ENCODE measurements around the gene SCFD1.

The SCFD1 gene

DNA sequence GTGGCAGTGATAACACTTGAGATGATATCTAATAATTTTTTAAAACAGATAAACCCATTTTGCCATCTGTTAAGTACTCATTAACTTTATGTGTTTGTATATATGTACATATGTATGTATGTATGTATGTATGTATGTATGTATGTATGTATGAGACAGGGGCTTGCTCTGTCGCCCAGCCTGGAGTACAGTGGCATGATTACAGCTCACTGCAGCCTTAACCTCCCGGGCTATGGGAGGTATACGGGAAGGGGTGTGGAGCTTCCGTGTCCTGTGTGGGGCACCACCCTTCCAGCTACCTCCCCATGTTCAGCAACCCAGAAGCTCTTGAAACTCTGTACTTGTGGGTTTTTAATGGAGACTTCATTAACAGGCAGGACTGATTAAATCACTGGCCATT lies 116.9 kb downstream of the SCFD1 start:
- no peak for DNase-seq
- intact Hi-C loops (cut with DNase I): no loop called here

DNA sequence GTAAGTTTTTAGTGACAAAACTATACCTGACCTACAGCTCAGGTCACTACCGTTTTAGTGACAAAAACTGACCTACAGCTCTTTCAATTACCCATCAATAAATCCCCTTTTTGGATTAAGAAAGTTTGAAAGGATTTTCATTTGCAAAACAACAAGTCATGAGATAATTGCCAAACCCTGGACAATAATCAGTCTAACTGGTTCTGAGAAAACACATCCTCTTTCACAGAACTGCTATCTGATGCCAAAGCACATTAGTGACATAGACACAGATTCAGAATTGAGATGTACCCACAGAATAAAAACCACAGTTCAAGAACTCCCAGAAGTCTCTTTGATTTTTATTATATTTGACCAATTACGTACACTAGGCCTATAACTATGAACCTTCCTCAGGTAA lies 126.2 kb downstream of the SCFD1 start:
- intact Hi-C loops (cut with DNase I): no loop called here
- DNase-seq: no peak

DNA sequence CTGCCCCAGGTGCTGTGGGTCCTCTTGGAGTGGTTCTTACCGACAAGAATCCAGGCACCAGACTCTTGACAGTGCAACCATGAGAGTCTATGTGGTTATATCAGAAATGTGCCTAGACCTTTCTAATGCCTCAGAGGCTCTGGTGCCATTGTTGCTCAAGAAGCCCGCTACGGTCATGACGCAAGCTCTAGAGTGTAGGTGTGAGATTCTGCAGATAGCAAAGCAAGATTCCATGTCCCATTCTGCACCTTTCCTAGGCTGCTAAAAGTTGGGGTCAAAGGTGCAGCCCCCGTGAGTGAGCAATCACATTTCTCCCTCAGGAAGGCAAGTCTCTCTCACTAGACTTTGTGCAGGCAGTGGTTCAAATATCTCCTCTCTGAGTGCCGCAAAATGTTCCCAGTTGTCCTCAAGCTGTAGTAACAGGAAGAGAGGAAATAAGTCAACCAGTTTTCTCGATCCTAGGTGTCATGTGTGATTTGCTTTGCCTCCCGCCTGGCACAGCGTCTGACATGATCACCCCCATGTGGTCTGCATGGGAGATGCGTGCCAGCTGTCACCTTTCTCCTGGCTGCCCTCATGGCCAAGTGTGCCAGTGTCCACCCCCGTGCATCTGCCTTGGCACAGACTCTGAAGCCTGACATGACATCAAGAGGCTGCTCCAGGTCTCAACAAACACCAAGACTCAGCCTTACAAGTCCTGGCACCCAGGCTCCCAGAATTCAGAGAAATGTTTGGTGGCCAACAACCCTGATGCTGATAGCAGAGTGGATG lies 129.7 kb downstream of the SCFD1 start:
- intact Hi-C loops (cut with DNase I): no loop called here
- no peak for DNase-seq

DNA sequence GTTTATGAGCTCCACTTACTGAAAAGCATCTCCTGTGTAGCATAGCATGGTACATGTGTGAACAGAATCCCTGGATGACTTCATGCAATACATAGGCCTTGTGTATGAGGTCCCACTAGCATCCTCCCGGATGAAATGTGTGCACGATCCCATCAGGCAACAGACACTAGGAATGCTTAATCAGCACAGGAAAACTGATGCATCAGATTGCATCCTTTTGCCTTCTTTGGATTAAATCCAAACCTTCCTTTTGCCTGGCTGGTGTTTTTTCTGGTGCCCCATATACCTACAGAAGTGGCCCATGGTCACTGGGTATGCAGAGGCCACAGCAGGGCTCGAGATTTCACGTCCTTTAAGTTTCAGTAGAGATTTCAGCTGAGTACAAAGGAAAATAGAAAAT lies 131.3 kb downstream of the SCFD1 start:
- DNase-seq: no peak
- intact Hi-C loops (cut with DNase I): no loop called here

DNA sequence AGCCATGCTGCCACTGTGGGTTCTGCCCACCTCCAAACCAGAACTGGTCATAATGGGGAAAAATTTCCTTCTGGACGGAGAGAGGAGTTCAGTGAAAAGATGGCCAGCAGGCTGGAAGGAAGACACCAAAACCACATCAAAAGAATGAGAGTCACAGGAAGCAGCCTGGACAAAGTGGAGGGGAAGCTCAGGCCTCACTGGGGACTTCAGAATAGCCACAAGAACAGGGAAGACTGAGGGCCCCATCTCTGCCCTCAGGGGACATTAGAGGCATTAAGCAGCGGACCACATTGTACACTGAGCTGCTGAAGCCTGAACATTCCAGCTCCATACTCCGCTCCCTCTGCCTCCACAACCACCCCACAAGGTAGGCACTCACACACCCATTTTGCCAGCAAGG lies 132.7 kb downstream of the SCFD1 start:
- no peak for DNase-seq
- intact Hi-C loops (cut with DNase I): no loop called here

DNA sequence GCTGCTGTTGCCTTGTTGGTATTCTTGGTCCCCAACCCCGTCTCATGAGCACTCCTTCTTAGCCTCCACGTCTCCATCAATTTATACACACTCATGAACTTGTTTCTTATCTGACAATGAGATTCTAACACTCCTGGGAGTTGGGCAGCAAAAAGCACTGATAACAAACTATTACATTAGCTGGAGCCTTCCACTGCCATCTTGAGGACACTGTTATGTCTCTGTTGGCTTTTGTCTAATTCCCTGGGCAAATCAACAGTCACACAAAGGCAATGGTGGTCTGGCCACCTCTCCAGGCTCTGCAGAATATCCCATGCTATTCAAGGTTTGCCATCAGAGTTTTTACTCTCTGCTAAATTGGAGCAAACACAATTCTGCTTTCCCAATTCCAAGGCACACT lies 134.5 kb downstream of the SCFD1 start:
- DNase-seq: no peak
- intact Hi-C loops (cut with DNase I): no loop called here

DNA sequence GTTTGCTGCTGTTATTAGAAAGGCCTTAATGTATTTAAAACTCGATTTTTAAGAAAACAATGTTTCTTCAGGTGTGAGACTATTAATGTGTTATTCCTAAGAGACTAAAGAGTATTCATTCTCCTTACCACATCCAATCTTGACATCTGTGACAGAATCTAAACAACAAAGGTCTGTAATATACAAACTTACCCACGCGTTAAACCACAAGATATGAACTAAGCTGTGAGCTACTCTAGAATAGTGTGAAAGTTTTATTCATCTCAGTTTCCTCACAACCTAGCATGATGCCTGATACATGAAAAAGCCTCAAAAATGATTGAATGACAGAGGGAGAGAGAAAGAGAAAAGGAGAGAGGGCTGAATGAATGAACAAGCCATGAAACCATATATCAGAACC lies 135.0 kb downstream of the SCFD1 start:
- intact Hi-C loops (cut with DNase I): no loop called here
- no peak for DNase-seq

DNA sequence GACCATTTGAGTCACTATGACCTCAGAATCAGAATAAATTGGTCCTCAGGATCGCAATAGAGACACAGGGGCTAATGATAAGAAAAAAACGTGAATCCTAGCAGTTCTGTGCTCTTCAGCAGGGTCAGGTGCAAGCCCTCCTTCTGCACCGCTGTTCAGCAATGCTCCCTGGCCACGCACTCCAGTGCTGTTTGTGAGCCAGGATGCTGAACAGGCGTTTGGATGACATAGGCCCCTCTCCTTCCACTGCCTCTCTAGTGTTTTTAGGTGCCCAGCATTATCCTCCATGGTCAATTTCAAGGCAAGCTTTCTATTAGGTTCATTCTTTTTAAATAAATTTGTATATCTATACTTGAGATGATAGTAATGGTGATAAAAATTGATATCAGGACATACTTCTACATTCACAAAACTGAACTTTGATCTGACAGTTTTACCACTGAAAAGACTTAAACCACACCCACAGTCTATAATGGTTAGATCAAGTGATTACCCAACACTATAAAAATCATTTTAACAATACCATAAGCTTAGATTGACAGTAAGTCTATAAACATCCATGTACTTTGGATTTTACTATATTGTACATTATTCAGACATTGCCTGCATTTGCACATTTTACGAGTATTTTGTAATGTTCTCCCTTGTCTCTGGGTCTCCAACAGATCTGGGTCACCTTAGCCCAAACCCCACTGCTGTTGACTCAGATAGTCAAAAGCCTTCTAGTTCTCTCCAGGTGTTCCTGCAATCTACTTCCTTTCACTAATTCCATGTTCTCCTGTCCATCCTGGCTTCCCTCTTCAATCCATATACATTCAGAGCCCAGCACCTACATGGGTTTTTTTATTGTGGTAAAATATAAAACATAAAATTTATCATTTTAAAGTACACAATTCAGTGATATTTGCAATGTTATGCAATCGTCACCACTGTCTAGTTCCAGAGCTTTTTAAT lies 137.3 kb downstream of the SCFD1 start:
- intact Hi-C loops (cut with DNase I): no loop called here
- no peak for DNase-seq

DNA sequence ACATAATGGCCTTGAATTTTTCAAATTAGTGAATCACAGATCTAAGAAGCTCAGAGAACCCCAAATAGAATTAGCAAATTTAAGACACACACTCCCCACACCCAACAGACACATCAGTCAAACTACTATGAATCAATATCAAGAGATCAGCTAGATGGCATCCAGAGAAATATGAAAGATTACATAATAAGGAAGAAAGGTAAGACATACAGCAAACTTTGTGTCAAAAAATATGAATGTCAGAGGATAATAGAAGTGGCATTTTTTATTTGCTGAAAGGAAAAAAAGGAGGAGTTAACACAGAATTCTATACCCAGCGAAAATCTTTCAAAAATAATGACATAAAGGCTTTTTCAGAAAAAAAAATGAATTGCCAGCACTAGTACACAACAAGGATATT lies 141.8 kb downstream of the SCFD1 start:
- intact Hi-C loops (cut with DNase I): no loop called here
- no peak for DNase-seq

DNA sequence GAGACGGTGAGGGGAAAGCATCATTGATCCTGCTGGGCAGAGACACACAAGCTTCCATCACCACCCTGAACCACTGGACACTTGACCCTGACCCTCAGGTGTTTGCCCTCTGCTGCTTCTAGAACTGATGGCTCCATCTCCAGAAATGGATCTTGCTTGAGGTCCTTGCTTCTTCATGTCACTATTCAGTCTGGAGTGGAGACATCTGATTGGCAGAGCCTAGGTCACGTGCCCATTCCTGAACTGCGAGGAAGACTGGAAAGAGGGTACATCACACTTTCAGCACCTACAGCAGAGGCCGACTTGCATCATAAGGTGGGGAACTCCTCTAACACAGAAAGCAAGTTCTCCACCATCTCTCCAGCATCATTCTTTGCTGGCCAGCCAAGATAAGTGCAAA lies 145.5 kb downstream of the SCFD1 start:
- intact Hi-C loops (cut with DNase I): no loop called here
- DNase-seq: no peak

DNA sequence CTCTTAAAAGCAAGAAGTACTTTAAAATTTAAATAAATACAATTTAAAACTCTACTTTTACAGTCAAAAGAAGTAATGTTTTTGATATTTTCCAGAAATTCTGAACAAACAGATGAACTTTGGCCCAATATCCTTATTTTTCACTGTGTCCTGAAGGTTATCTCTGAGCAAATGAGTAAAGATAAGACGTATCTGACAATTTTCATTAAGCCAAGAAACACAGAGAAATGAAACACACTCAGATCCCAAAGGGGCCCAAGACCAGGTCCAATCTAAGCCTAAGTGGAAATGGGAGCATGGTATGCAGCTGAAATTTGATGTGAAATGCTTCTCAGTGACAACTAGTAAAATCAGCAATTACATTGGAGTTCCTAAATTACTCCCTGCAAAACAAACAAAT lies 146.7 kb downstream of the SCFD1 start:
- DNase-seq: no peak
- intact Hi-C loops (cut with DNase I): no loop called here

DNA sequence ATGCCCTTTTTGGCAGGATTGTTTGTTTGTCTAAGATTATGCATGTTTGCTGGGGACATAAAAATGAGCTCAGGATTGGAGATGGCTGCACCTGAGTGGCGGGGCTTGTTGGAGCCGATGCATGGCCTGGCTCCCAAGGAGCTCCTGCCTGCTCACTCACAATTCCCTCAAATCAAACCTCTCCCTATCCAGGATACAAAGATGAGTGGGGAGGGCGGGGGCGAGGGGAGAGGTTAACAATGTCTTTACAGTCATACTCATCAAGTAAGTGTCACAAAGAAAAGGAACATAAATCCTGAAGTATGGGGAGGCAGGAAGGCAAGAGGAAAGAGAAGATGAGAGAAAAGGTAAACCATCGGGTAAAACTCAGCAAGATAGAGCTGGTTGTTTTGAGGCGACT lies 148.3 kb downstream of the SCFD1 start:
- DNase-seq: no peak
- intact Hi-C loops (cut with DNase I): no loop called here

DNA sequence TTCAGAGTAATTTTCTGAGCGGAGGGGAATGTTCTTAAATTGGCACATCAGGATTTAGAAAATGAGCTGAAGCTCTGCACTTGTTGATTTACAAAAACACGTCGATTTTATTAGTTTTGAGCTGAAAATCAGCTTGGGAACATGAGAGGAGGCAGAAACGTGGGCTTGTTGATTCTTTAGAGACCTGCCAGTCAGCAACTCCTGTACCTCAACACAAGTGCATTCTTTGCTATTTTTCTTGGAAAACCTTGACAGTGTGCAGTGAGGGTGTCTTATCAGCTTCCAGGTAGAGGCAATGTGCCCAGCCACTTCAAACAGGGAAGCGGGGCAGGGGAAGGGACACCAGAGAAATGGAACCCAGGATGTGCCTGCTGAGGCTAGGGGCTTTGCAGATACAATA lies 149.5 kb downstream of the SCFD1 start:
- no peak for DNase-seq
- intact Hi-C loops (cut with DNase I): no loop called here

DNA sequence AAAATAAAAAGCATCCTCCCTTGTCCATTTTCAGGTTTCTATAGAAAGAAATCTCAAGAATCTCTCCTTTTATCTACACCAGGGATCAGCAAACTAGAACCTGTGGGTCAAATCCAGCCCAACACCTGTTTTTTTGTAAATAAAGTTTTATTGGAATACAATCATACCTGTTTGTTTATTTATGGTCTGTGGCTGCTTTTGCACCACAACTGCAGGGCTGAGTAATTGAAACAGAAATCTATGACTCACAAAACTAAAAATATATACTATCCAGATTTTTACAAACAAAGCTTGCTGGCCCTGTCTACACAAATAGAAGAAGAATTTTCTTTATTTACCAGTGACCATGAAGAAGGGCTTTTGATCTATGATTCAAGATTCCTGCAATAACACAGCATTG lies 157.1 kb downstream of the SCFD1 start:
- intact Hi-C loops (cut with DNase I): no loop called here
- no peak for DNase-seq
